Keratinocyte (primary cell): ENCODE results near the gene KHNYN. TPM values are rescaled to one million over a fixed set of nuclear protein-coding genes. Genes with fewer than 3 reads are reported as not detected.

ENCODE experiments used
- DNase-seq: peaks from one replicate; pipeline ENCODE4 v3.0.0-alpha.2; 2011; ENCODE audit warnings: low read depth, missing footprints, low spot score
- FAIRE-seq: peaks from 2 replicates; lab custom pipeline; 2011; peaks lifted over from hg19 to GRCh38; lab: Jason Lieb, UNC
- H2AFZ ChIP-seq: 2 replicates; pipeline ENCODE4 v1.6.0; 2012; ENCODE audit warnings: low read length, control low read depth, inconsistent platforms; ENCODE audit not compliant: control insufficient read depth
- H3K27ac ChIP-seq: 2 replicates; pipeline ENCODE4 v1.5.1; 2011; ENCODE audit warnings: low read length; ENCODE audit not compliant: control insufficient read depth, insufficient read depth
- H3K27me3 ChIP-seq: 3 replicates; pipeline ENCODE4 v1.6.0; 2011; ENCODE audit warnings: low read length; ENCODE audit not compliant: control insufficient read depth, insufficient read depth; ENCODE audit errors: extremely low read depth
- H3K36me3 ChIP-seq, 2 experiments: 2 replicates in 1 of 2; 3 replicates in 1 of 2; pipeline ENCODE4 v1.5.1; 2011; ENCODE audit warnings: low read length in 2 of 2, mild to moderate bottlenecking in 1 of 2; ENCODE audit not compliant: control insufficient read depth in 2 of 2, insufficient read depth in 2 of 2; ENCODE audit errors: extremely low read depth in 1 of 2
- H3K4me1 ChIP-seq: 3 replicates; pipeline ENCODE4 v1.5.1; 2011; ENCODE audit warnings: low read length; ENCODE audit not compliant: control insufficient read depth, insufficient read depth; ENCODE audit errors: extremely low read depth
- H3K4me2 ChIP-seq: 3 replicates; pipeline ENCODE4 v1.6.0; 2011; ENCODE audit warnings: low read depth, low read length; ENCODE audit not compliant: control insufficient read depth, insufficient read depth; ENCODE audit errors: extremely low read depth
- H3K4me3 ChIP-seq, 3 experiments: fragments of 200-600 bp in 1 of 3; sonication (generic) in 1 of 3; 2 replicates in 2 of 3; 3 replicates in 1 of 3; pipeline ENCODE4 v1.5.1; 2011 to 2016; ENCODE audit warnings: low read length in 3 of 3, mild to moderate bottlenecking in 3 of 3, control low read depth in 2 of 3, inconsistent platforms in 1 of 3, low read depth in 1 of 3, mixed read lengths in 1 of 3, mixed run types in 1 of 3, moderate library complexity in 1 of 3; ENCODE audit not compliant: control insufficient read depth in 2 of 3, insufficient read depth in 2 of 3; ENCODE audit errors: extremely low read depth in 1 of 3
- H3K79me2 ChIP-seq: 2 replicates; pipeline ENCODE4 v1.6.0; 2012; ENCODE audit warnings: low read length; ENCODE audit not compliant: control insufficient read depth, insufficient read depth
- H3K9ac ChIP-seq: 3 replicates; pipeline ENCODE4 v1.6.0; 2011; ENCODE audit warnings: low read length; ENCODE audit not compliant: control insufficient read depth, insufficient read depth; ENCODE audit errors: extremely low read depth
- H3K9me1 ChIP-seq: 3 replicates; pipeline ENCODE4 v1.6.0; 2011; ENCODE audit warnings: low read length; ENCODE audit not compliant: control insufficient read depth, insufficient read depth; ENCODE audit errors: extremely low read depth
- H3K9me3 ChIP-seq: 2 replicates; pipeline ENCODE4 v1.5.1; 2012; ENCODE audit warnings: low read depth, low read length; ENCODE audit not compliant: control insufficient read depth
- H4K20me1 ChIP-seq: 3 replicates; pipeline ENCODE4 v1.6.0; 2011; ENCODE audit warnings: low read length; ENCODE audit not compliant: control insufficient read depth, insufficient read depth; ENCODE audit errors: extremely low read depth
- EZH2 ChIP-seq: IDR thresholded peaks from one replicate; pipeline ENCODE4 v1.6.1; 2012; ENCODE audit warnings: inconsistent platforms, mild to moderate bottlenecking, low read length, moderate library complexity
- dilution Hi-C: fragments of 300-500 bp; cut with MboI; formaldehyde crosslinking; loops from one replicate; pipeline ENCODE4 v1.7.0; 2020; ENCODE audit warnings: low sequenced_read_pairs; ENCODE audit not compliant: extremely low pct_ligation_motif_present
- polyA minus RNA-seq, 3 experiments: library from RNA; depleted of rRNA, polyadenylated mRNA; stranded (reverse); fragments of >200 nt; gene quantifications; 1 replicate in 1 of 3; 2 replicates in 1 of 3; 3 replicates in 1 of 3; pipeline ENCODE4 v1.2.3, GENCODE V29; 2011
- polyA plus RNA-seq, 5 experiments: library from polyadenylated mRNA; depleted of rRNA in 3 of 5; stranded (reverse) in 3 of 5; stranded (forward) in 1 of 5; unstranded in 1 of 5; fragments of >200 nt; gene quantifications; 1 replicate in 1 of 5; 2 replicates in 3 of 5; 3 replicates in 1 of 5; pipeline versions ENCODE4 v1.2.1 to v1.2.3, GENCODE V29; 2011 to 2012; ENCODE audit warnings: missing spikeins in 2 of 5, low read depth in 1 of 5, low replicate concordance in 1 of 5
- TF ChIP-seq, protein P1 (sequence below), 3 experiments: IDR thresholded peaks in 1 of 3; conservative IDR thresholded peaks in 1 of 3; optimal IDR thresholded peaks in 1 of 3; 2 replicates in 2 of 3; 3 replicates in 1 of 3; pipeline versions ENCODE3 to v1.5.1; 2011; ENCODE audit warnings: low read length in 3 of 3, mild to moderate bottlenecking in 3 of 3, moderate library complexity in 2 of 3, control low read depth in 1 of 3, inconsistent platforms in 1 of 3; ENCODE audit not compliant: insufficient read depth in 2 of 3; ENCODE audit errors: extremely low read depth in 1 of 3

The KHNYN gene
- polyA plus RNA-seq (20.4 to 26.0 TPM (median 25.6 TPM) in 3 replicates), polyA minus RNA-seq (30.4 to 55.1 TPM (median 36.3 TPM) in 3 replicates)
- 11.0 TPM for polyA plus RNA-seq (2011; ENCODE audit: low read depth)
- polyA plus RNA-seq (2011; cell fraction: cytosol; rRNA removed) = 19.1 and 19.4 TPM in 2 replicates
- polyA plus RNA-seq (2011; cell fraction: nucleus; rRNA removed) = 59.1 and 62.5 TPM in 2 replicates
- 29.5 and 38.1 TPM in 2 replicates for polyA plus RNA-seq (2012; ENCODE audit: low replicate concordance)
- 18.2 TPM for polyA minus RNA-seq (2011; cell fraction: cytosol; rRNA and poly(A)+ RNA removed)
- polyA minus RNA-seq (2011; cell fraction: nucleus; rRNA and poly(A)+ RNA removed) = 30.8 and 40.9 TPM in 2 replicates

DNA sequence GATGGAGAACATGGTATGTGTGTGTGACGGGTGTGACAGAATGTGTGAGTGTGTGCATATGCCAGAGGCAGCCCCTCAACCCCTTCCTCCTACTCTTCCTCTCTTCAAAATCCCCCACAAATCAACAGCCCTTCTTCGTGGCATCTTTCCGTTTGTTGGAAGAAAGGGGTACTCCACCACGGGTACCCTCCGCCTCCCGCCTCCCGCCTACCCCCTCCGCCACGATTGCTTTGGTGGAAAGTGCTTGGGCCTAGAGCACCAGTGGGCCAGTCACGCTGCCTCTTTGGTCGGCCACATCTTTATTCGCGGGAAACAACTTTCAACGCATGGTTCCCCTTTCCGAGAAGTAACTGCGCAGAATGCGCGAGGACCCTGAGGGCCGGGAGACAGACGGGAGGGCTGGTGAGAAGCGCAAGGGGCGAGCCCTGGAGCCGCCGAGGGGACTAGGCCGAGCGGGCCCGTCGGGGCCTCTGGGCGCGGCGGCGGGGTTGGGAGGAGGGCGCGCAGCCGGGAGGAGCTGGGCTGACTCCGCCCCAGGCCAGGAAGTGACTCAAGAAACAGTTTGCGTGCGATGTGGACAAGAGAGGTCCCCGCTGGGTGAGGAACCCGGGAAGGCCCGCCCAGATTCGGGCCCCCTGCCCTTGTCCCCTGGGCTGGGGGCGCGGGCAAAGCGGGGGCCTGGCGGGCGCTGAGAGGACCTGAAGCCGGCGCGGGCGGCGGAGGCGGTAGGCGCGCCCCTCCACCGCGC lies at the start of gene KHNYN, which contains the start of gene CBLN3:
KHNYN (plus strand) TSS at position 560 of the 748 bp plus-strand sequence. CDS start 777 bp downstream, outside the sequence.
CBLN3 (minus strand) TSS at position 274 of the 748 bp plus-strand sequence. CDS start 614 bp downstream, outside the sequence.
- no peak for DNase-seq

DNA sequence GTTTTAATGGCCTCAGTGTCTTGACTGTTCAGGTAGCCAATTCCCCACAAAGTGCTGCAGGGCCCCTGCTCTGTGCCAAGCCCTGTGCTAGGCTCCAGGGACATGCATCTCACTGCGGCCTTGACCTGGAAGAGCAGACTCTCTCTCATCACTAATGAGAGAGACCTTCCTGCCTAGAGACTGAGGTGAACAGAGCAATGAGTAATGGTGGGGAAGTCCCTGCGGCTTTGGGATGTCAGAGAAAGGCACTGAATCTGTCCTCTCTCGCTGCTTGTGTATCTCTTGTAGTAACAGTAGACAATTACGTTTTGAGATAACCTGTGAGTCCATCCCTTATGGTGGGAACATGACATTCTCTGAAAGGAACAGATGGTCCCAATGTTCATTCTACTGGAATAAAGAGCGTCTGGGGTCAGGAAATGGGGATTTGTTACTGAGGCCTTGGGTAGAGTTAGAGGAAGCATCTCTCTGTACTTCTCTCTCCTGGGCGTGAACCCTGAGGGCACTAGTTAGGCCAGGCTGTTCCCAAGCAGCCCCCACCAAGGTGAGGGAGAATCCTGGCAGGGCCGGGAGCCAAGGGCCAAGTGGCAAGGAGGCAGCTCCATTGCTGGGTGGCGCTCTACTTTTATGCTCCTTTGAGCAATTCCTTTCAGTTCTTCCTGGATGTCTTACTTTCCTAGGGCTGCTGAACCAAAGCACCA lies 48.2 kb upstream of the KHNYN start:
- H3K36me3 ChIP-seq = no peaks in the 10 kb centered on the region
- H3K9me1 ChIP-seq = no peaks in the 10 kb centered on the region
- H3K4me3 ChIP-seq = no peak overlapping the region
- no peaks in the 10 kb centered on the region for H4K20me1 ChIP-seq
- H3K4me1 ChIP-seq = peaks cover 11% of the 10 kb centered on the region
- TF ChIP-seq EZH2 = no peak
- TF ChIP-seq, protein P1, sequence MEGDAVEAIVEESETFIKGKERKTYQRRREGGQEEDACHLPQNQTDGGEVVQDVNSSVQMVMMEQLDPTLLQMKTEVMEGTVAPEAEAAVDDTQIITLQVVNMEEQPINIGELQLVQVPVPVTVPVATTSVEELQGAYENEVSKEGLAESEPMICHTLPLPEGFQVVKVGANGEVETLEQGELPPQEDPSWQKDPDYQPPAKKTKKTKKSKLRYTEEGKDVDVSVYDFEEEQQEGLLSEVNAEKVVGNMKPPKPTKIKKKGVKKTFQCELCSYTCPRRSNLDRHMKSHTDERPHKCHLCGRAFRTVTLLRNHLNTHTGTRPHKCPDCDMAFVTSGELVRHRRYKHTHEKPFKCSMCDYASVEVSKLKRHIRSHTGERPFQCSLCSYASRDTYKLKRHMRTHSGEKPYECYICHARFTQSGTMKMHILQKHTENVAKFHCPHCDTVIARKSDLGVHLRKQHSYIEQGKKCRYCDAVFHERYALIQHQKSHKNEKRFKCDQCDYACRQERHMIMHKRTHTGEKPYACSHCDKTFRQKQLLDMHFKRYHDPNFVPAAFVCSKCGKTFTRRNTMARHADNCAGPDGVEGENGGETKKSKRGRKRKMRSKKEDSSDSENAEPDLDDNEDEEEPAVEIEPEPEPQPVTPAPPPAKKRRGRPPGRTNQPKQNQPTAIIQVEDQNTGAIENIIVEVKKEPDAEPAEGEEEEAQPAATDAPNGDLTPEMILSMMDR (optimal IDR thresholded peaks at IDR 0.05 in 1 of 3, IDR thresholded peaks at IDR 0.05 in 1 of 3, conservative IDR thresholded peaks at IDR 0.05 in 1 of 3; ENCODE audit: extremely low read depth in 1 of 3, insufficient read depth in 2 of 3, low read length in 3 of 3) = peak in 1 of 3 experiments; percentile 21
- no peaks in the 10 kb centered on the region for H3K79me2 ChIP-seq
- FAIRE-seq = peak; percentile 93
- no peaks in the 10 kb centered on the region for H3K27me3 ChIP-seq
- H3K27ac ChIP-seq = no peak overlapping the region
- no peak overlapping the region for H3K4me2 ChIP-seq
- dilution Hi-C loops = no loop called here
- peak overlapping the region; percentile 23 for H2AFZ ChIP-seq
- no peaks in the 10 kb centered on the region for H3K9me3 ChIP-seq
- DNase-seq = no peak
- H3K9ac ChIP-seq = peak overlapping the region; percentile 4

More for the DNA sequence above, at the start of gene KHNYN, which contains the start of gene CBLN3:
- Histone ChIP-seq H3K9me1 (no peaks in the 10 kb centered on the region), H3K4me3 (peak within 1 kb of the TSS; percentile 62 to 96 (median 78)), H3K4me2 (peak within 1 kb of the TSS; percentile 94), H3K36me3 (peaks cover 10 to 21% of the 10 kb centered on the region in 2 experiments), H4K20me1 (no peaks in the 10 kb centered on the region), H3K9ac (peak within 1 kb of the TSS; percentile 95), H2AFZ (peak within 1 kb of the TSS; percentile 69), H3K4me1 (peaks cover 52% of the 10 kb centered on the region), H3K27me3 (no peaks in the 10 kb centered on the region), H3K27ac (peak within 1 kb of the TSS; percentile 94), H3K79me2 (peaks cover 25% of the 10 kb centered on the region), H3K9me3 (no peaks in the 10 kb centered on the region)
- dilution Hi-C loops = no loop called here
- no peak for TF ChIP-seq EZH2
- TF ChIP-seq, protein P1 (optimal IDR thresholded peaks at IDR 0.05 in 1 of 3, IDR thresholded peaks at IDR 0.05 in 1 of 3, conservative IDR thresholded peaks at IDR 0.05 in 1 of 3; ENCODE audit: extremely low read depth in 1 of 3, insufficient read depth in 2 of 3, low read length in 3 of 3) = no peak
- no peak for FAIRE-seq
